T-helper 2 cell treated with Interferon-gamma antibody and Interleukin-4, amounts not matched to agents 100 ng/mL and 5 ng/mL, for 36 hours (primary cell): ENCODE results near the gene LRRC56. TPM values are rescaled to one million over a fixed set of nuclear protein-coding genes. Genes with fewer than 3 reads are reported as not detected.

Experiments used
- intact Hi-C: fragments of 100-400 bp; cut with micrococcal nuclease; formaldehyde crosslinking; loops from one replicate; pipeline ENCODE4 v1.15.1; 2023
- total RNA-seq: library from RNA; stranded (reverse); gene quantifications from 2 replicates; pipeline ENCODE4 v1.2.3, GENCODE V29; 2022

The LRRC56 gene
- 2.1 and 2.2 TPM in 2 replicates for total RNA-seq

GRCh38 chr11:536841-537621 is at the start of gene LRRC56:
TSS of gene LRRC56 (plus strand) at chr11:537527. CDS start at chr11:540685, 3,158 bp downstream.
- intact Hi-C loops: loop anchor here (1.0 to 5.0 kb wide), 3 partner anchors 18 to 160 kb away; partner anchors contain the start of genes DEAF1 and TMEM80

- intact Hi-C loops: no loop called here
Observed at GRCh38 chr11:487571-488021, 49.7 kb upstream of the LRRC56 start.

- intact Hi-C loops: no loop called here
Observed at GRCh38 chr11:488062-488461, 49.3 kb upstream of the LRRC56 start.

DNA sequence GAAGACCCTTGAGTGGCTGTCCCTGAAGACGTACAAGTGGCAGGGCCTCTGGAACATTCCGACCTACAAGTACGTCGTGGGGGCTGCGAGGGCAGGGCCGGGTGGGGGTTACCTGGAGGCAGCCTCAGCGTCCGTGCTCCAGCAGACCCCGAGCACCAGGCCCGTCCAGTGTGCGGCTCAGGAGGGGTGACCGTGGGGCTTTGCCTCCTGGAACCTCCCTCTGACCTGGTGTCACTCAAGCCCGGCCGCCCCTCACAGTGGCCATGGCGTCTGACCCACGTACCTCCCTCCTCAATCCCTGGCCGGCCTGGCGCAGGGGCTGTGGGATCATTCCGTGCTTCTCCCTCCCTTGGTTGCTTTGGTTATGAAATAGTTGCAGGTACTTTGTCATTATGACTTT is 48.7 kb upstream of the LRRC56 start:
- intact Hi-C loops: no loop called here

GRCh38 chr11:488992-489391 is 48.3 kb upstream of the LRRC56 start:
- intact Hi-C loops: no loop called here

GRCh38 chr11:489610-490185 is 47.6 kb upstream of the LRRC56 start:
- intact Hi-C loops: no loop called here

DNA sequence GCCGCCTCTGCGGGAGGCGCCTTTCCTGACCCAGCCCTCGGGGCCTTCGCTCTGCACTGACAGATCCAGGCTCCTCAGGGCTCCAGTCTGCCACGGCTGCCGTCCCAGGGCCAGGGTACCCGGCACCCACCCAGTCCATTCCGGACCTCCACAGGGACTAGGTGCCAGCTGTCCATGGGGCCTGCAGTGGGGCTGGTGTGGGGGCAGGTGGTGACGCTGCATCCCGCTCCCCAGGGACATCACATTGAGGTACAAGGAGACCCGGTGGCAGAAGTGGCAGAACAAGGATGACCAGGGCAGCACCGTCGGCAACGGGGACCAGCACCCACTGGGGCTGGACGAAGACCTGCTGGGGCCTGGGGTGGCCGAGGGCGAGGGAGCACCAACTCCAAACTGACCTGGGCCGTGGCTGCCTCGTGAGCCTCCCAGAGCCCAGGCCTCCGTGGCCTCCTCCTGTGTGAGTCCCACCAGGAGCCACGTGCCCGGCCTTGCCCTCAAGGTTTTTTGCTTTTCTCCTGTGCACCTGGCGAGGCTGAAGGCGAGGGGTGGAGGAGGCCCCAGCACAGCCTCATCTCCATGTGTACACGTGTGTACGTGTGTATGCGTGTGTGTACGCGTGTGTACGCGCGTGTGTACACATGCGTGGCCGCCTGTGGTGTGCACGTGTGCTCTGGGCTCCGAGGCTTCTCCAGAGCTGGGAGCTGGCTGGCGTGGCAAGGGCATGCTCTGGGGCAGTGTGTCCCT is 47.0 kb upstream of the LRRC56 start:
- intact Hi-C loops: no loop called here

GRCh38 chr11:490930-491260 is 46.4 kb upstream of the LRRC56 start:
- intact Hi-C loops: no loop called here

- intact Hi-C loops: no loop called here
Observed at GRCh38 chr11:491358-491757, 46.0 kb upstream of the LRRC56 start.

DNA sequence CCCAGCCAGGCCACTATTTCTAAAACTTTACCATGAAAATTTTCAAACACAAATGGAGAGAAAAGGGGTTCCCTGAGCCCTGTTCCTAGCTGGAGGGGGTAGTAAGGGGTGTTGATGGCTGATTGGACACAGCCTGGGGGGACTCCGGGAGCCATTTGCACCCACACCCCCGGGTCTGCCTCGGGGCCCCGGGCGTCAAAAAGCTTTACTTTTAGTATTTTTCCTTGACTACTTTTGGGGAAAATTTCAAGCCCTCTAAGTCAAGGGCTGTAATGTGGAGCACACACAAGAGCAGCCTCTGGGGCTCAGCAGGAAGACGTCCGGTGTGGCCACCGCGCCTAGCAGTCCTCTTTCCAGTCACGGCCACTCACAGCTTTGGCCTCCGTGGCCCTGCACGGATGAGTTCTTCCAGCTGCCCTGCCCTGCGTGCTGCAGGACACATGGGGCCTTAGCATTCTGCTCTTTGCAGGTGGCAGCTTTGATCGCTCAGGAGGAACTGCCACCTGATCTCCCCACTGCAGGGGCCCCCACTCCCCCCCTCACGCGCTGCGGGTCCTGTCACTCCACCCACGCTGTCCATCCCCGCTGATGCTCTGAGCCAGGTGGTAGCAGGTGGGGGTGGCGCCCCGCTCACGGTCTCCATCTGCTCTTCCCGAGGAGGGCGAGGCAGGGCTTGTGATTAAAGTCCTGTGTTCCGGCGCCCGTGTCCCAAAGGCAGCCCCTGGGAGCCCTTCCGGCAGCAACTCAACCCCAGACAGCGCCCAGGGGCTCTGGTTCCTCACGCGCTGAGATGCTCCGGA is 44.7 kb upstream of the LRRC56 start:
- intact Hi-C loops: no loop called here

- intact Hi-C loops: no loop called here
Observed at GRCh38 chr11:494761-495536, 42.4 kb upstream of the LRRC56 start.

- intact Hi-C loops: no loop called here
Observed at GRCh38 chr11:495537-495931, 41.8 kb upstream of the LRRC56 start.

DNA sequence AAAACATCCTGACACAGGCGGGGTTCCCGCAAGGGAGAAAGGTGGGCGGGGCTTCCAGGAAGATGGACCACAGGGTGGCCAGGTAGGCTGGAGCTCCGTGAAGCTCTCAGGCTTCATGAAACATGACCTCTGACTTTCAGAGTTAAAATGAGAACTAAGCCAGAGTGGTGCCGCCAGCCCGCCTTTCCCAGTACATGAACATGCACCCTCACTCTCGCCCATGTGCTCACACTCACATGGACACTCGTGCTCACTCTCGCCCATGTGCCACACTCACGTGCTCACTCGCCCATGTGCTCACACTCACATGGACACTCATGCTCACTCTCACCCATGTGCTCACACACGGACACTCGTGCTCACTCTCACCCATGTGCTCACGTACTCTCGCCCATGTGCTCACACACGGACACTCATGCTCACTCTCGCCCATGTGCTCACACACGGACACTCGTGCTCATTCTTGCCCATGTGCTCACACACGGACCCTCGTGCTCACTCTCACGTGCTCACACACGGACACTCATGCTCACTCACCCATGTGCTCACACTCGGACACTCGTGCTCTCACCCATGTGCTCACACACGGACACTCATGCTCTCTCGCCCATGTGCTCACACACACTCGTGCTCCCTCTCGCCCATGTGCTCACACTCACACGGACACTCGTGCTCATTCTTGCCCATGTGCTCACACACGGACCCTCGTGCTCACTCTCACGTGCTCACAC is 40.3 kb upstream of the LRRC56 start:
- intact Hi-C loops: no loop called here

DNA sequence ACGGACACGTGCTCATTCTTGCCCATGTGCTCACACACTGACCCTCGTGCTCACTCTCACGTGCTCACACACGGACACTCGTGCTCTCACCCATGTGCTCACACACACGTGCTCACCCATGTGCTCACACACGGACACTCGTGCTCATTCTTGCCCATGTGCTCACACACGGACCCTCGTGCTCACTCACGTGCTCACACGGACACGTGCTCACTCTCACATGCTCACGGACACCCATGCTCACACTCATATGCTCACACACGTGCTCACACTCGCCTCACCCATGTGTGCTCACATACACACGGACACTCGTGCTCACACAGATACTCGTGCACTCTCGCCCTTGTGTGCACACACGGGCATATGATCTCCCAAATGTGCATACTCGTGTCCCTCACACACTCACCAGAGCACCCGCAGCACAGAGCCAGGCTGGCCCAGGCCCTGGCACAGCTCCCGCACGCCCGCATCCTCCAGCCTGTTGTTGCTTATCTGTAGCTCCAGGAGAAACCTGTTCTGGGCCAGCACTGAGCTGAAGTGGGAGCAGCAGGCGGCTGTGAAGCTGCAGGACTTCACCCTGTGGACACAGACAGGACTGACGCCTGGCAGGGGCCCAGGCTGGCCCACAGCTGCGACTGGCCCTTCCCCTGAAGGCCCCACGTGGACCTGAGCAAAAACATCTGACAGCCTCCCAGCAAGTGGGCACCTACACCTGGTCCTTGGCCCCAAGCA is 39.6 kb upstream of the LRRC56 start:
- intact Hi-C loops: no loop called here

- intact Hi-C loops: no loop called here
Observed at GRCh38 chr11:498297-499181, 38.8 kb upstream of the LRRC56 start.

- intact Hi-C loops: no loop called here
Observed at GRCh38 chr11:499201-500076, 37.9 kb upstream of the LRRC56 start.

GRCh38 chr11:501001-501682 is 36.2 kb upstream of the LRRC56 start:
- intact Hi-C loops: no loop called here
